ENCODE measurements around the gene AGPS.
"Not testable (repeated sequence)": the region's sequence is repeated elsewhere in the genome, so short reads cannot be mapped to it uniquely, and the experiment has no call there.

The AGPS gene

DNA sequence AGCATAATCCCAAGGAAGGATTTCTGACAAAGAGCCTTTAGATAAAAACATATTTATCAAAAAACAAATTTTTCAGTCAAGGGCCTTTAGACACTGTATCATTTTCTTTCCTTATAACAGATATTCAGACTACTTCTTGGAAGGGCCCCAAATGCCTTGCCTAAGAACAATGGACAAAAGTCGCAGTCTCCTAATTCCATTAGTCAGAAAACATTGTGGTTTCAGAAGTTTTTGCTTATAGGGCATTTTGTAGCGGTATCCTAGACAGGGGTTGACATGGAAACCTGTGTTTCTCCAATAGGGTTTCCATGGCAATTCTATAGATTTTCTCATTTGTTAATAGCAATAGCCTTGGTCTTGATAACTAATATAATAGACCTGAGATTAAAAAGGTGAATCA is 36.7 kb upstream of the AGPS start:
- no peak for TF ChIP-seq JUND (IDR thresholded peaks at IDR 0.05; ENCODE audit: low read depth)
- in situ Hi-C loops (cut with HindIII; ENCODE audit: low pct_unique_long_range_greater_than_20kb, low sequenced_read_pairs), result no loop called here
- no peak for DNase-seq (ENCODE audit: low read depth in 1 of 2, low spot score in 1 of 2)

DNA sequence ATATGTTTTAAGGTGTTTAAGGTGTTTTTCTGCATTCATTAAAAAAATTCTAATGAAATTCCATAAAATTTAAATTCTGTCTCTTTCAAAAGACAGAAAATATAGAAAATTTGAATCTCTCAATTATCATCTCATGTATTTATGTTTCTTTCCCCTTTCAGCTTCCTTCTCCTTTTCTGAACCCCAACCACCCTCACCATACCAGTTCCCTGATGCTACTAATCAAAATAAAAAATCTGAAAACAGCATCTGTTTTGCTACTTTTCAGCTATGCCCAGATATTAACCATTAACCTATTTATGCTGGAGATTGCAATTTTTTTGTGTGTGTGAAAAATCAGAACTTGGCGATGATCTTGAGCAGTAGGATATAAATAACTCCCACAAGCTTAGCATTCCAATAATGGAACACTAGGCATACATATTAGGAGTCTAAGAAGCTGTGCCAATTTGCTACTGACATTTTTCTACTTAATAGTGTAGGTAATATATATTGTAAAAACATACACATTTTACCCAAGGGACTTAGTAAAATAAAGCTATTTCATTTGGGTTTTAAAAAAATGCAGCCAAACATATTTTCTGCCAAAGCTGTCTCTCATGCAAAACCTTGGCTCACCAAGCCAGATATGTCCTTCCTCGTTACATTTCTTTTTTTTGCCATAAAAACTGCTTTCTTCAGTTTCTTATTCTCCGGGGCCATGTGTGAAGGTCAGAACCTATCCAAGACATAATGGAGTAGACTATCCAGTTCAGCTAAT is 32.6 kb upstream of the AGPS start:
- DNase-seq (ENCODE audit: low read depth in 1 of 2, low spot score in 1 of 2), result no peak
- TF ChIP-seq JUND (IDR thresholded peaks at IDR 0.05; ENCODE audit: low read depth), result no peak
- in situ Hi-C loops (cut with HindIII; ENCODE audit: low pct_unique_long_range_greater_than_20kb, low sequenced_read_pairs), result no loop called here

DNA sequence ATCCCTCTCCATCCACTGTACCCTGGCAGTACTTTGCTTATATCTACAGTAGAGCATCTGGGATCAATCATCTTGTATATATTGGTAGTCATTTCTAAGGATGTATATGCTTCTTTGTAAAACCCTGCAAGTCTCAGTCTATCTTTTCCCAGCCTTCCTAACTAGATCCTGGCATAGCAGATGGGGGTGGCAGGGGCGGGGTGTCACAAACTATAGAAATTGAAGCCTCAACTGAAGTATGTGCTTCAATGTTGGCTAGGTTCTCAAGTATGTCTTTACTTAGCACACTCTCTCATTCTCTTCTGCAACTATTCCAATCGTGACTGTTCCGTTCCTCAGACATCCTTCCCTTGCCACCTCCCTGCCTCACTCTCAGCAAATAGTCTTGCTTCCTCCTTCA is 30.1 kb upstream of the AGPS start:
- in situ Hi-C loops (cut with HindIII; ENCODE audit: low pct_unique_long_range_greater_than_20kb, low sequenced_read_pairs), result no loop called here
- DNase-seq (ENCODE audit: low read depth in 1 of 2, low spot score in 1 of 2), result no peak
- TF ChIP-seq JUND (IDR thresholded peaks at IDR 0.05; ENCODE audit: low read depth), result no peak

- no peak for TF ChIP-seq JUND (IDR thresholded peaks at IDR 0.05; ENCODE audit: low read depth)
- DNase-seq (ENCODE audit: low read depth in 1 of 2, low spot score in 1 of 2), result no peak
- in situ Hi-C loops (cut with HindIII; ENCODE audit: low pct_unique_long_range_greater_than_20kb, low sequenced_read_pairs), result no loop called here
Measured at GRCh38 chr2:177363332-177363731, 29.2 kb upstream of the AGPS start.

GRCh38 chr2:177365764-177366163 is 26.8 kb upstream of the AGPS start:
- DNase-seq (ENCODE audit: low read depth in 1 of 2, low spot score in 1 of 2); in situ Hi-C loops (cut with HindIII; ENCODE audit: low pct_unique_long_range_greater_than_20kb, low sequenced_read_pairs): not testable (repeated sequence)

GRCh38 chr2:177368023-177368422 is 24.6 kb upstream of the AGPS start:
- in situ Hi-C loops (cut with HindIII; ENCODE audit: low pct_unique_long_range_greater_than_20kb, low sequenced_read_pairs); DNase-seq (ENCODE audit: low read depth in 1 of 2, low spot score in 1 of 2): not testable (repeated sequence)

- TF ChIP-seq JUND (IDR thresholded peaks at IDR 0.05; ENCODE audit: low read depth), result no peak
- in situ Hi-C loops (cut with HindIII; ENCODE audit: low pct_unique_long_range_greater_than_20kb, low sequenced_read_pairs), result no loop called here
- no peak for DNase-seq (ENCODE audit: low read depth in 1 of 2, low spot score in 1 of 2)
Measured at GRCh38 chr2:177379354-177379753, 13.2 kb upstream of the AGPS start.

GRCh38 chr2:177380181-177380580 is 12.4 kb upstream of the AGPS start:
- in situ Hi-C loops (cut with HindIII; ENCODE audit: low pct_unique_long_range_greater_than_20kb, low sequenced_read_pairs), result no loop called here
- no peak for TF ChIP-seq JUND (IDR thresholded peaks at IDR 0.05; ENCODE audit: low read depth)
- DNase-seq (ENCODE audit: low read depth in 1 of 2, low spot score in 1 of 2), result no peak

GRCh38 chr2:177383935-177384334 is 8.6 kb upstream of the AGPS start:
- TF ChIP-seq JUND (IDR thresholded peaks at IDR 0.05; ENCODE audit: low read depth), result no peak
- no peak for DNase-seq (ENCODE audit: low read depth in 1 of 2, low spot score in 1 of 2)
- in situ Hi-C loops (cut with HindIII; ENCODE audit: low pct_unique_long_range_greater_than_20kb, low sequenced_read_pairs), result no loop called here

DNA sequence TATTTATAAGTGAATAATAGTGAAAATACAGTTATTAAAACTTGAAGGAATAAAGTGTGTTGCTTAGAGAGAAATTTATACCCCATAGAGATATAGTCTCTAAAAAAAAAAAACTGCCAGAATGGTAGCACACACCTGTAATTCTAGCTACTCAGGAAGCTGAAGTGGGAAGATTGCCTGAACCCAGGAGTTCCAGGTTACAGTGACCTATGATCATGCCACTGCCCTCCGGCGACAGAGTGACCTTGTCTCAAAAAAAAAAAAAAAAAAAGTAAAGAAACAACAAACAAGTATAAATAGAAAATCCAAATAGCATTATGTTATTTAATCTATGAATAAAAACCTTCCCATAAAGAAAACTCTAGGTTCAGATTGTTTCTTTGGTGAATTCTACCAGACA is 7.4 kb upstream of the AGPS start:
- no peak for TF ChIP-seq JUND (IDR thresholded peaks at IDR 0.05; ENCODE audit: low read depth)
- in situ Hi-C loops (cut with HindIII; ENCODE audit: low pct_unique_long_range_greater_than_20kb, low sequenced_read_pairs), result no loop called here
- peak in 1 of 2 experiments; percentile 63 for DNase-seq (ENCODE audit: low read depth in 1 of 2, low spot score in 1 of 2)

GRCh38 chr2:177391822-177392372 is 676 bp upstream of the AGPS start:
- DNase-seq (ENCODE audit: low read depth in 1 of 2, low spot score in 1 of 2), result no peak
- in situ Hi-C loops (cut with HindIII; ENCODE audit: low pct_unique_long_range_greater_than_20kb, low sequenced_read_pairs), result no loop called here
- TF ChIP-seq JUND (IDR thresholded peaks at IDR 0.05; ENCODE audit: low read depth), result no peak

- in situ Hi-C loops (cut with HindIII; ENCODE audit: low pct_unique_long_range_greater_than_20kb, low sequenced_read_pairs), result no loop called here
- no peak for DNase-seq (ENCODE audit: low read depth in 1 of 2, low spot score in 1 of 2)
- TF ChIP-seq JUND (IDR thresholded peaks at IDR 0.05; ENCODE audit: low read depth), result no peak
Measured at GRCh38 chr2:177393203-177393755, 706 bp downstream of the AGPS start.

DNA sequence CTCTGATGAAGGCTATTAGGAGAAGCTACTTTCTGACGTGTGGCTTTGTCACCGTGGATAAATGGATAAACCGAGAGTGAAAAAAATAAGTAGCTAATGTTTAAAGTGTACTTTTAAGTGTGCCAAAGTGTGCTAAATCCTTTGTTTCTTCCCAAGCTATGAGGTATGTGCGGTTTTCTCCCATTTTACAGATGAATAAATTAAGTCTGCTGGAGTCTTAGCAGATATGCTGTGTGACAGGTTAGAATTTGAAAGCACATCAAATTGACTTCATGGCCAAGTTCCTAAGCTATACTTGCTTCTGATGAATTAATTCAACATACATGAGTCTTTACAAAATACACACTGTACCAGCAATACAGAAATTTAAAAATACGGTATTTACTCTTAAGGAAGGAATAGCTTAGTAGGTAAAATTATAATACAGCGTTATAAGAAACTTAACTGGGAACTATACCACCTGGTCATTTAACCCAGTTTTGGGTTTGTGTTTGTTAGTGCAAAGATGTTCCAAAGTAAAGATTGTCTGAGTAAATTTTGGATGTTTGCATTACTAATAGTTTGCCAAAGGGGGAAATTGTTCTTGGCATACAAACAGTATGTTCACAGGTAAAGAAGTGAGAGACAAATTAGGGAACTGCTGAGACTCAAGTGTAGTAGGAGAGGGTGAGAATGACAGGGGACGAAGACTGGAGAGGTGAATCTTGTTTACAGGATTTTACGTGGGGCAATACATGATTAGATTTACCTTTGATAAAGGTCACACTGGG is 1.4 kb downstream of the AGPS start:
- peak; percentile 26 to 68 for DNase-seq (ENCODE audit: low read depth in 1 of 2, low spot score in 1 of 2)
- in situ Hi-C loops (cut with HindIII; ENCODE audit: low pct_unique_long_range_greater_than_20kb, low sequenced_read_pairs), result no loop called here
- TF ChIP-seq JUND (IDR thresholded peaks at IDR 0.05; ENCODE audit: low read depth), result no peak

Measured in T47D (cell line).